ENCODE measurements around the gene ATP2C2.
A peak's percentile ranks its signal among the peaks of the same experiment; 100 is the strongest.

The ATP2C2 gene

DNA sequence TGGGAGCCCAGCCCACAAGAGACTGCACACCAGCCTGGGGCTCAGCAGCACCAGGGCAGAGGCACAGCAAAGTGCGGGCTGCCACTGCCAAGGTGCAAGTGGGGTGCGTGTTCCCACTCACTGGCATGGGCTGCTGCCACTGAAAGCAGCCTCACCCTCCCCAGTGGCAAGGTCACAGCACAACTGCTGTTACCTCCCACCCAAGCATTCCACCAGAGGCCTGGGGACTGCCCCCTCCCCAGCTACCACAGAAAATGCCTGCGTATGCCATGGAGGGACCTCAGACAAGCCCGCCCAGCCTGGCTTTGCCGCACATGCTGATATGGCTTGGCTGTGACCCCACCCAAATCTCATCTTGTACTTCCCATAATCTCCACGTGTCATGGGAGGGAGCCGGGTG is 103.0 kb downstream of the ATP2C2 start:
- H3K4me3 ChIP-seq (ENCODE audit: low read depth, low read length): no peak overlapping the region
- DNase-seq (ENCODE audit: low read depth): no peak
- no peak for TF ChIP-seq POLR2A (IDR thresholded peaks at IDR 0.05; ENCODE audit: extremely low read depth, insufficient read length)
- no peak for TF ChIP-seq MAX (IDR thresholded peaks at IDR 0.05; ENCODE audit: low read depth, low read length)
- TF ChIP-seq MYC (IDR thresholded peaks at IDR 0.05; ENCODE audit: low read depth, low read length): no peak
- TF ChIP-seq, protein P1, sequence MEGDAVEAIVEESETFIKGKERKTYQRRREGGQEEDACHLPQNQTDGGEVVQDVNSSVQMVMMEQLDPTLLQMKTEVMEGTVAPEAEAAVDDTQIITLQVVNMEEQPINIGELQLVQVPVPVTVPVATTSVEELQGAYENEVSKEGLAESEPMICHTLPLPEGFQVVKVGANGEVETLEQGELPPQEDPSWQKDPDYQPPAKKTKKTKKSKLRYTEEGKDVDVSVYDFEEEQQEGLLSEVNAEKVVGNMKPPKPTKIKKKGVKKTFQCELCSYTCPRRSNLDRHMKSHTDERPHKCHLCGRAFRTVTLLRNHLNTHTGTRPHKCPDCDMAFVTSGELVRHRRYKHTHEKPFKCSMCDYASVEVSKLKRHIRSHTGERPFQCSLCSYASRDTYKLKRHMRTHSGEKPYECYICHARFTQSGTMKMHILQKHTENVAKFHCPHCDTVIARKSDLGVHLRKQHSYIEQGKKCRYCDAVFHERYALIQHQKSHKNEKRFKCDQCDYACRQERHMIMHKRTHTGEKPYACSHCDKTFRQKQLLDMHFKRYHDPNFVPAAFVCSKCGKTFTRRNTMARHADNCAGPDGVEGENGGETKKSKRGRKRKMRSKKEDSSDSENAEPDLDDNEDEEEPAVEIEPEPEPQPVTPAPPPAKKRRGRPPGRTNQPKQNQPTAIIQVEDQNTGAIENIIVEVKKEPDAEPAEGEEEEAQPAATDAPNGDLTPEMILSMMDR (IDR thresholded peaks at IDR 0.05; ENCODE audit: low read depth, low read length): no peak

DNA sequence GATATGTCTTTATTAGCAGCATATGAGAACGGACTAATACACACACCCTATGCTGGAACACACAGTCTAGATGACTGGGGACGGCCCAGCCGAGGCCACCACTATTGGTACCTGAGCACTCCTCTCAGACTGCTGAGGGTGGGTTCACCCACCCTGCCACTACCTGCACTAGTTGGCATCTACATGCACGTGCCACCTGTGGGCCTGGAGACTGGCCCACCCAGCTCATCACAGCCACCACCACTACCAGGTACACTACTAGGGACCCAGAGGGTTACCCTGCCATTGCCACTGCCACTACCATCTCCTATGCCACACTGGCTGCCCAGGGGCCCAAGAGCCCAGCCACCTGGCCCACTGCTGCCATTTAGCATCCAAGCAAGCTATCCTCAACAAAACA is 103.6 kb downstream of the ATP2C2 start:
- TF ChIP-seq POLR2A (IDR thresholded peaks at IDR 0.05; ENCODE audit: extremely low read depth, insufficient read length) (no peak), MYC (IDR thresholded peaks at IDR 0.05; ENCODE audit: low read depth, low read length) (no peak), MAX (IDR thresholded peaks at IDR 0.05; ENCODE audit: low read depth, low read length) (no peak)
- TF ChIP-seq, protein P1 (IDR thresholded peaks at IDR 0.05; ENCODE audit: low read depth, low read length): no peak
- DNase-seq (ENCODE audit: low read depth): no peak
- no peak overlapping the region for H3K4me3 ChIP-seq (ENCODE audit: low read depth, low read length)

DNA sequence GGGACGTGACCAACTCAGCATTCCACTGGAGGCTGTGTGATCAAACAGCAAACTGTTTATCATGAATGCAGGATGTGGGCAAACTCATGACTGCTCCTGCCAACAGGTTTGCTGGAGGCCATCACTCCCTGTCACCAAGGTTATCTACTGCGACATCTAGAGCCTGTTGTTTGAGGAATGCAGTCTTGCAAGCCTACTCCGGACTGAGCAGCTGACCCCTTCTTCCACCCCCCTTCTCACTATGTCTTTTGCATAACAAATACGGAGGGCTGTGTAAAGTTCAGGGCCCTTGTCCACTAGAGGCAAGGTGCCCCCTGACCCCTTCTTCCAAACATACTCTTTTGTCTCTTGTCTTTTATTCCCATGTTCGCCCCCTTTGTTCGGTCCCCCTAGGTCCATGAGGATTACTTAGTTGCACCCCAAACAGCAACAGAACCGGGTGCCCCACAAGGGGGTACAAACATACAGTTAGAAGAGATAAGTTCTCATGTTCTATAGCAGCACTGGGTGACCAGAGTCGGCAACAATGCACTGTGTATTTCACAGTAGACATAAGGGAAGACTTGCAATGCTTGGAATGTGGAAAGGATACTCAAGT is 107.4 kb downstream of the ATP2C2 start:
- no peak overlapping the region for H3K4me3 ChIP-seq (ENCODE audit: low read depth, low read length)
- no peak for DNase-seq (ENCODE audit: low read depth)
- TF ChIP-seq POLR2A (IDR thresholded peaks at IDR 0.05; ENCODE audit: extremely low read depth, insufficient read length): no peak
- no peak for TF ChIP-seq MAX (IDR thresholded peaks at IDR 0.05; ENCODE audit: low read depth, low read length)
- TF ChIP-seq MYC (IDR thresholded peaks at IDR 0.05; ENCODE audit: low read depth, low read length): no peak
- TF ChIP-seq, protein P1 (IDR thresholded peaks at IDR 0.05; ENCODE audit: low read depth, low read length): no peak

GRCh38 chr16:84476401-84476800 is 108.1 kb downstream of the ATP2C2 start:
- no peak overlapping the region for H3K4me3 ChIP-seq (ENCODE audit: low read depth, low read length)
- TF ChIP-seq POLR2A (IDR thresholded peaks at IDR 0.05; ENCODE audit: extremely low read depth, insufficient read length) (no peak), MYC (IDR thresholded peaks at IDR 0.05; ENCODE audit: low read depth, low read length) (no peak), MAX (IDR thresholded peaks at IDR 0.05; ENCODE audit: low read depth, low read length) (no peak)
- TF ChIP-seq, protein P1 (IDR thresholded peaks at IDR 0.05; ENCODE audit: low read depth, low read length): no peak
- DNase-seq (ENCODE audit: low read depth): no peak

GRCh38 chr16:84477661-84478060 is 109.3 kb downstream of the ATP2C2 start:
- TF ChIP-seq MYC (IDR thresholded peaks at IDR 0.05; ENCODE audit: low read depth, low read length): no peak
- no peak for DNase-seq (ENCODE audit: low read depth)
- H3K4me3 ChIP-seq (ENCODE audit: low read depth, low read length): no peak overlapping the region

DNA sequence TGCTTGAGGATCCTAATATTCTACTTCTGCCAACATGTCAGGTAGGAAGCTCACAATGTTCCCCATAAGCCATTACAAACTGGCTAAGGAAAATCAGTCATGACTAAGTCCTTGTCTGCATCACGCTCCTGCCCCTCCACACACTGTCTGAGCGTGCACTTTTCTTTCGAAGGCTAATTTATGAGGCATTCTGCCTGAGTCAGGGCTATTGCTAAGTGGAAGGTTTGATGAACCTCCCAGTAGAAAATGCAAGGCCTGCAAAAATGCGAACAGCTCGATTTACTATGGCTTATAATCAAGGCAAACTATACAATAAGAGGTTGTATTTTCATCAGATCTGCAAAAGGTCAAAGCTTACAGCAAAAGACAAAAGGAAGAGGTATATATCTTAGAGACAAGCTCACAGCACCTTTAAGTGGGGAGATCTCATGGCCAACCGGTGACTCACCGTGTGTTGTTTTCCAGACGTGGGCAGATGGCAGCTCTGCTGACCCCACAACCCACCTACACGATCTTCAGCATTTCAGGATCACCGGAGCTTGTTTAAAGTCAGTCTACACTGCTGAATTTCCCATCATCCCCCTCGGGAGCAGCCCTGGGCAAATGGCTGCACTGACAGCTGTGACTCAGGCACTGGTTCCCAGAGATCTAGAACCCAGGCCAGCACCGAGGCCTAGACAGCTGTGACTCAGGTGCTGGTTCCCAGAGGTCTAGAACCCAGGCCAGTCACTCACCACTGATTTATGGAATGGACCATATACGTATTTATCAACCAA is 110.0 kb downstream of the ATP2C2 start:
- no peak for TF ChIP-seq POLR2A (IDR thresholded peaks at IDR 0.05; ENCODE audit: extremely low read depth, insufficient read length)
- TF ChIP-seq, protein P1 (IDR thresholded peaks at IDR 0.05; ENCODE audit: low read depth, low read length): no peak
- TF ChIP-seq MYC (IDR thresholded peaks at IDR 0.05; ENCODE audit: low read depth, low read length): no peak
- no peak for TF ChIP-seq MAX (IDR thresholded peaks at IDR 0.05; ENCODE audit: low read depth, low read length)
- DNase-seq (ENCODE audit: low read depth): peak; percentile 18
- no peak overlapping the region for H3K4me3 ChIP-seq (ENCODE audit: low read depth, low read length)
